ENCODE measurements around the gene CKM.
"Not testable (repeated sequence)": the region's sequence is repeated elsewhere in the genome, so short reads cannot be mapped to it uniquely, and the experiment has no call there.

Gene CKM

GRCh38 chr19:45349126-45349415, 26.4 kb upstream of the CKM start:
- DNase-seq (ENCODE audit: low spot score): no peak

- DNase-seq (ENCODE audit: low spot score): no peak
Measured at GRCh38 chr19:45348367-45349125, 25.9 kb upstream of the CKM start.

GRCh38 chr19:45347570-45348366, 25.1 kb upstream of the CKM start:
- no peak for DNase-seq (ENCODE audit: low spot score)

GRCh38 chr19:45346449-45346848, 23.8 kb upstream of the CKM start:
- no peak for DNase-seq (ENCODE audit: low spot score)

- DNase-seq (ENCODE audit: low spot score): no peak
Measured at GRCh38 chr19:45345506-45345860, 22.8 kb upstream of the CKM start.

- no peak for DNase-seq (ENCODE audit: low spot score)
Measured at GRCh38 chr19:45344621-45345505, 22.2 kb upstream of the CKM start.

GRCh38 chr19:45342911-45343310, 20.2 kb upstream of the CKM start:
- no peak for DNase-seq (ENCODE audit: low spot score)

GRCh38 chr19:45340899-45341453, 18.3 kb upstream of the CKM start:
- DNase-seq (ENCODE audit: low spot score): peak; percentile 17

- peak; percentile 73 for DNase-seq (ENCODE audit: low spot score)
Measured at GRCh38 chr19:45340232-45340898, 17.7 kb upstream of the CKM start, which contains the start of gene KLC3. Gene KLC3 (plus strand): TSS chr19:45340750. CDS start chr19:45345542, 4,792 bp downstream.

GRCh38 chr19:45339629-45340028, 17.0 kb upstream of the CKM start:
- DNase-seq (ENCODE audit: low spot score): no peak

- no peak for DNase-seq (ENCODE audit: low spot score)
Measured at GRCh38 chr19:45336696-45337251, 14.1 kb upstream of the CKM start.

GRCh38 chr19:45334881-45335280, 12.2 kb upstream of the CKM start:
- DNase-seq (ENCODE audit: low spot score): not testable (repeated sequence)

- no peak for DNase-seq (ENCODE audit: low spot score)
Measured at GRCh38 chr19:45333609-45334303, 11.1 kb upstream of the CKM start.

GRCh38 chr19:45331411-45331810, 8.7 kb upstream of the CKM start:
- DNase-seq (ENCODE audit: low spot score): no peak

- DNase-seq (ENCODE audit: low spot score): no peak
Measured at GRCh38 chr19:45327404-45328143, 4.9 kb upstream of the CKM start.

GRCh38 chr19:45324349-45324907, 1.8 kb upstream of the CKM start:
- no peak for DNase-seq (ENCODE audit: low spot score)

GRCh38 chr19:45323671-45324081, 1.0 kb upstream of the CKM start:
- no peak for DNase-seq (ENCODE audit: low spot score)

- DNase-seq (ENCODE audit: low spot score): no peak
Measured at GRCh38 chr19:45322311-45322710, 364 bp downstream of the CKM start.

- no peak for DNase-seq (ENCODE audit: low spot score)
Measured at GRCh38 chr19:45321848-45322247, 827 bp downstream of the CKM start.

All from hematopoietic multipotent progenitor cell treated with erythropoietin and hydrocortisone succinate and interleukin-3 and kit ligand, for 17 days (in vitro differentiated cells).